Natural killer cell (primary cell): ENCODE measurements around the gene CTIF. TPM values are rescaled to one million over a fixed set of nuclear protein-coding genes. Genes with fewer than 3 reads are reported as not detected.

Source experiments
- ATAC-seq, 3 donors: fragments of 150-1000 bp in 2 of 3; fragments of 200-7000 bp in 1 of 3; cut with Tn5 transposase; 1 replicate in 1 of 3; 2 replicates in 2 of 3; pipeline ENCODE4 v1.10.0; 2021; ENCODE audit warnings: mild to moderate bottlenecking in 2 of 3, moderate library complexity in 2 of 3
- DNase-seq, 2 donors: peaks; one replicate each; pipeline versions ENCODE4 v3.0.0 to v3.0.0-alpha.2; 2013 to 2021; ENCODE audit warnings: mixed read lengths in 1 of 2
- H3K27ac ChIP-seq: one replicate; pipeline ENCODE4 v1.5.1; 2013; ENCODE audit warnings: mild to moderate bottlenecking, low read length
- H3K27me3 ChIP-seq: one replicate; pipeline ENCODE4 v1.6.1; 2013; ENCODE audit warnings: low read length; ENCODE audit not compliant: control insufficient read depth, insufficient read depth
- H3K36me3 ChIP-seq: one replicate; pipeline ENCODE4 v1.6.1; 2013; ENCODE audit warnings: low read length; ENCODE audit not compliant: control insufficient read depth, insufficient read depth
- H3K4me1 ChIP-seq: one replicate; pipeline ENCODE4 v1.6.1; 2013; ENCODE audit warnings: low read length; ENCODE audit not compliant: control insufficient read depth, insufficient read depth
- H3K4me3 ChIP-seq: one replicate; pipeline ENCODE4 v1.5.1; 2013; ENCODE audit warnings: low read length
- H3K9me3 ChIP-seq: one replicate; pipeline ENCODE4 v1.6.1; 2013; ENCODE audit warnings: low read length; ENCODE audit not compliant: control insufficient read depth, insufficient read depth
- H3K27ac Mint-ChIP-seq, 2 donors: one replicate each; pipeline ENCODE4 v1.8.0; 2022; ENCODE audit warnings: mild to moderate bottlenecking in 2 of 2, mixed read lengths in 2 of 2, moderate library complexity in 1 of 2
- H3K27me3 Mint-ChIP-seq, 2 donors: one replicate each; pipeline ENCODE4 v1.8.0; 2022; ENCODE audit warnings: low read depth in 2 of 2, mixed read lengths in 2 of 2
- H3K36me3 Mint-ChIP-seq: one replicate; pipeline ENCODE4 v1.8.0; 2022; ENCODE audit warnings: mixed read lengths
- H3K4me1 Mint-ChIP-seq, 2 donors: one replicate each; pipeline ENCODE4 v1.8.0; 2022; ENCODE audit warnings: mixed read lengths in 2 of 2
- H3K4me3 Mint-ChIP-seq: one replicate; pipeline ENCODE4 v1.8.0; 2022; ENCODE audit warnings: mild to moderate bottlenecking, moderate library complexity, mixed read lengths
- H3K9me3 Mint-ChIP-seq, 2 donors: one replicate each; pipeline ENCODE4 v1.8.0; 2022; ENCODE audit warnings: mixed read lengths in 2 of 2
- WGBS: methylation state at CpG from one replicate; pipeline ENCODE4 v1.1.7; 2013; ENCODE audit warnings: missing lambda C conversion rate; ENCODE audit not compliant: insufficient coverage; 5-methylcytosine and 5-hydroxymethylcytosine counted together
- intact Hi-C: fragments of 100-400 bp; cut with micrococcal nuclease; formaldehyde crosslinking; loops from one replicate; pipeline ENCODE4 v1.14.2; 2022
- total RNA-seq, 4 donors: library from RNA; stranded (reverse); fragments of 120-200 nt in 1 of 4; gene quantifications; one replicate each; pipeline versions ENCODE4 v1.2.3 to v1.2.4, GENCODE V29; 2013 to 2022
- TF ChIP-seq, protein P1 (sequence below): fragments of 200-600 bp; IDR thresholded peaks from one replicate; pipeline ENCODE4 v1.8.0; 2022; ENCODE audit warnings: antibody characterized with exemption

CTIF gene
- total RNA-seq, 3 donors from 2014 or later (not counting 1 experiment from before 2014, with no cell fraction given) = 6.9 to 10.2 (median 8.2) TPM

DNA sequence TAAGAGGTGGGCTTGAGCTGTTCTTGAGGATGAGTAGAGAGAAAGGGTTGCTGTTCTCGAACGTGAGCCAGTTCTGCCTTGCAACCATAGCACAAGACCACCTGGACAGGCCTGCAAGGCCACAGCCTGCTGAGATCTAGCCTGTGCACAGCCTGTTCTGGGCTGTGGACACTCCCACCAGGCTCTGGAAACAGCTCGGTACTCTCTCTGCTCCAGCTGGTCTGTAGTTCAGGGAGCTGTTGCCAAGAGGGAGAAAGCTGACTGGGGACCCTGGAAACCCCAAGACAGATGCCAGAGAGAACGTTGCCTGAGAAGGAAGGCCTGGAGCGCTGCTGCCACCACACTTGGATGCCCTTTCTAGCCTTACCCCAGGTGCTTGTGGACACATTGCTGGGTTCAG, 69.8 kb downstream of the CTIF start:
- no peak overlapping the region for H3K4me3 ChIP-seq
- no peaks in the 10 kb centered on the region for H3K36me3 Mint-ChIP-seq
- H3K27ac Mint-ChIP-seq = no peak overlapping the region
- WGBS = 84% methylated on average over 5 of the region's 5 CpGs
- no peaks in the 10 kb centered on the region for H3K27me3 Mint-ChIP-seq
- H3K27ac ChIP-seq = no peak overlapping the region
- intact Hi-C loops = no loop called here
- H3K4me1 ChIP-seq = no peaks in the 10 kb centered on the region
- no peaks in the 10 kb centered on the region for H3K9me3 ChIP-seq
- H3K36me3 ChIP-seq = no peaks in the 10 kb centered on the region
- H3K9me3 Mint-ChIP-seq = no peaks in the 10 kb centered on the region
- DNase-seq (no peak), ATAC-seq (no peak)
- TF ChIP-seq, protein P1, sequence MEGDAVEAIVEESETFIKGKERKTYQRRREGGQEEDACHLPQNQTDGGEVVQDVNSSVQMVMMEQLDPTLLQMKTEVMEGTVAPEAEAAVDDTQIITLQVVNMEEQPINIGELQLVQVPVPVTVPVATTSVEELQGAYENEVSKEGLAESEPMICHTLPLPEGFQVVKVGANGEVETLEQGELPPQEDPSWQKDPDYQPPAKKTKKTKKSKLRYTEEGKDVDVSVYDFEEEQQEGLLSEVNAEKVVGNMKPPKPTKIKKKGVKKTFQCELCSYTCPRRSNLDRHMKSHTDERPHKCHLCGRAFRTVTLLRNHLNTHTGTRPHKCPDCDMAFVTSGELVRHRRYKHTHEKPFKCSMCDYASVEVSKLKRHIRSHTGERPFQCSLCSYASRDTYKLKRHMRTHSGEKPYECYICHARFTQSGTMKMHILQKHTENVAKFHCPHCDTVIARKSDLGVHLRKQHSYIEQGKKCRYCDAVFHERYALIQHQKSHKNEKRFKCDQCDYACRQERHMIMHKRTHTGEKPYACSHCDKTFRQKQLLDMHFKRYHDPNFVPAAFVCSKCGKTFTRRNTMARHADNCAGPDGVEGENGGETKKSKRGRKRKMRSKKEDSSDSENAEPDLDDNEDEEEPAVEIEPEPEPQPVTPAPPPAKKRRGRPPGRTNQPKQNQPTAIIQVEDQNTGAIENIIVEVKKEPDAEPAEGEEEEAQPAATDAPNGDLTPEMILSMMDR = no peak
- no peaks in the 10 kb centered on the region for H3K27me3 ChIP-seq
- no peaks in the 10 kb centered on the region for H3K4me1 Mint-ChIP-seq
- H3K4me3 Mint-ChIP-seq = no peak overlapping the region

DNA sequence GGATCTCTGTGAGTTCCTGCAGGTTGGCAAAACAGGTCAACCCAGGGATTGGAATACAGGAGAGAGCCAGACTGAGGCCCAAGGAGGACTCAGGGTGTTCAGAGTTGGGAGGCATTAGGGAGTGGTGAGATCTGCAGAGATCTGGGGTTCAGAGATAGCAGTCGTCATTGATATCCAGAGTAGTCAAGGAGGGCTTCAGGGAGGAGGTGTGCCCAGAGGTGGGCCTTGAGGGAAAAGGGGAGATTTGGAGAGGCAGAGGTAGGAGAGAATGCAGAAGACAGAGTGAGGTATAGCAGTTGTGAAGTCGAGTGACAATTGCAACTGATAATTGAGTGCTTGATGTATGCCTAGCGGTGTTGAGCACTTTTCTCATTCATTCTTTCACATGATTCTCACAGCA, 70.3 kb downstream of the CTIF start:
- no peaks in the 10 kb centered on the region for H3K27me3 ChIP-seq
- no peak overlapping the region for H3K27ac ChIP-seq
- 95% methylated on average over 3 of the region's 3 CpGs for WGBS
- Mint-ChIP-seq H3K4me3 (no peak overlapping the region), H3K9me3 (no peaks in the 10 kb centered on the region), H3K36me3 (no peaks in the 10 kb centered on the region), H3K27ac (no peak overlapping the region), H3K27me3 (no peaks in the 10 kb centered on the region), H3K4me1 (no peaks in the 10 kb centered on the region)
- H3K4me3 ChIP-seq = no peak overlapping the region
- H3K36me3 ChIP-seq = no peaks in the 10 kb centered on the region
- intact Hi-C loops = no loop called here
- H3K4me1 ChIP-seq = no peaks in the 10 kb centered on the region
- H3K9me3 ChIP-seq = no peaks in the 10 kb centered on the region
- ATAC-seq = no peak
- TF ChIP-seq, protein P1 = no peak
- DNase-seq = no peak

DNA sequence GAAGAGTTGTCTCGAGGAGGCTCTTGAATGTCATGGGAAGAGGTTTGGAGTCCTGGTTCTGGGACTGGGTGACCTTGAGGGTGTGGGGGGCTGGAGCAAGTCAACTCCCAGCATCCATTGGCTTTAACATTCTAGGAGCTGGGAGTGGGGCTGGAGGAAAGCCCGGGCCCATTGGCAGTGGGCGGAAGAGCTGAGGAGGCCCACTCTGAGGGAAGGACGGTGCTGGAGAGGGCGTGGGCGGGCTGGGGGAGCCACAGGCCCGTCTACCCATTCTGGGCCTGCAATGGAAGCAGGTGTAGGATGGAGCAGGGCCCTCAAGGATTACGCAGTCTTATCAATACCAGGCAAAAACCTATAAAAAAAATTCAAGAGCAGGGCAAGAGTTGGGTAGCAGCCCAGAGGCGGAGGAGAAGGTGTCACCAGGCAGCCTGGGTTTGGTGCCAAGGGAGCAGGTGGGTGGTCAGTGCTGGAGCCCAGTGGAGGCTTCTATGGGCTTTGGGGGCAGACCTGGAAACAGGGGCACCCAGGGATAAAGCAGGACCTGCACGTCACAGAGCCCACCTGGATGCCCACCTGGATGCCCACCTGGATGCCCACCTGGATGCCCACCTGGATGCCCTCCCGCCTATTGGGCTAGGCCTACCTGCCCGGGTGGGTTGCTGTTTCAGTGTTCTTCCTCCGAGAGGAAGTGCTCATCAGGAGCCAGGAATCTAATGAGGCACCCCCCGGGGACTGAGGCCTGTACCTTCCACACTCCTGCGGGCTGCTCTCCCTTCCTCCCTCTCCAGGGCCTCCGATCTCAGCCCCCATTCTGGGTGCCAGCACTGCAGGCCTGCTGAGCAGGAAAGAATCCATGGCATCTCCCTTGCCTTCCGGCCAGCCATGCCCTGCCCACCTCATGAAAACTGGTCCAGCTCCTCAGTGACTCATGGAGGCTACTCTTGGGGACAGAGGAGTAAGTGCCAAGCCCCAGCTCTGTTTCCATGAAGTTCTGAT, 71.3 kb downstream of the CTIF start:
- H3K27me3 ChIP-seq = no peaks in the 10 kb centered on the region
- no peaks in the 10 kb centered on the region for H3K27me3 Mint-ChIP-seq
- H3K4me3 ChIP-seq = no peak overlapping the region
- H3K4me1 ChIP-seq = no peaks in the 10 kb centered on the region
- no peaks in the 10 kb centered on the region for H3K9me3 ChIP-seq
- intact Hi-C loops = no loop called here
- TF ChIP-seq, protein P1 = no peak
- H3K36me3 Mint-ChIP-seq = no peaks in the 10 kb centered on the region
- H3K4me1 Mint-ChIP-seq = no peaks in the 10 kb centered on the region
- H3K27ac ChIP-seq = no peak overlapping the region
- no peaks in the 10 kb centered on the region for H3K9me3 Mint-ChIP-seq
- WGBS = 89% methylated on average over 17 of the region's 17 CpGs
- DNase-seq (no peak), ATAC-seq (no peak)
- no peak overlapping the region for H3K27ac Mint-ChIP-seq
- no peak overlapping the region for H3K4me3 Mint-ChIP-seq
- no peaks in the 10 kb centered on the region for H3K36me3 ChIP-seq
